NCI-H146 treated with DMSO at 0.1 percent for 48 hours (cell line): ENCODE data around the gene BCL6B.

ENCODE experiments used
- DNase-seq: peaks from one replicate; lab custom pipeline; 2025; ENCODE audit not compliant: unreplicated experiment; lab: John Stamatoyannopoulos, UW

Gene BCL6B

GRCh38 chr17:7005716-7006115, 17.1 kb upstream of the BCL6B start:
- no peak for DNase-seq

GRCh38 chr17:7007143-7007542, 15.7 kb upstream of the BCL6B start:
- DNase-seq = no peak

GRCh38 chr17:7010523-7010922, 12.3 kb upstream of the BCL6B start:
- DNase-seq = no peak

GRCh38 chr17:7011415-7011814, 11.4 kb upstream of the BCL6B start:
- DNase-seq = no peak

GRCh38 chr17:7011942-7012254, 11.0 kb upstream of the BCL6B start:
- no peak for DNase-seq

GRCh38 chr17:7014261-7014994, 8.4 kb upstream of the BCL6B start:
- peak; percentile 84 for DNase-seq

- no peak for DNase-seq
Observed at GRCh38 chr17:7014995-7015958, 7.6 kb upstream of the BCL6B start.

- DNase-seq = no peak
Observed at GRCh38 chr17:7016418-7016817, 6.4 kb upstream of the BCL6B start.

- no peak for DNase-seq
Observed at GRCh38 chr17:7016886-7017826, 5.7 kb upstream of the BCL6B start.

- DNase-seq = no peak
Observed at GRCh38 chr17:7017827-7018200, 5.0 kb upstream of the BCL6B start.

GRCh38 chr17:7018331-7018964, 4.4 kb upstream of the BCL6B start:
- DNase-seq = no peak

- DNase-seq = no peak
Observed at GRCh38 chr17:7019367-7019766, 3.5 kb upstream of the BCL6B start.

- no peak for DNase-seq
Observed at GRCh38 chr17:7019839-7020519, 2.9 kb upstream of the BCL6B start.

- no peak for DNase-seq
Observed at GRCh38 chr17:7020894-7021664, 1.8 kb upstream of the BCL6B start.

GRCh38 chr17:7021993-7022778, 664 bp upstream of the BCL6B start:
- peak; percentile 19 for DNase-seq

GRCh38 chr17:7023576-7024401, 939 bp downstream of the BCL6B start:
- DNase-seq = no peak

- no peak for DNase-seq
Observed at GRCh38 chr17:7024402-7024785, 1.5 kb downstream of the BCL6B start.

GRCh38 chr17:7025245-7025644, 2.4 kb downstream of the BCL6B start:
- DNase-seq = no peak
